Endothelial cell of umbilical vein (primary cell): ENCODE measurements around the gene UNC50. TPM values are rescaled to one million over a fixed set of nuclear protein-coding genes. Genes with fewer than 3 reads are reported as not detected.

Experiments
- BruUV-seq: library from RNA; stranded (reverse); fragments of 400-500 nt; replicated peaks from 2 replicates; lab custom pipeline; 2021; lab: Mats Ljungman, UMichigan
- CTCF ChIA-PET: fragments of 300-600, 350-600 bp; sonication (Branson Sonifier 250); formaldehyde crosslinking; loops from one replicate; lab custom pipeline; 2021; ENCODE audit warnings: antibody characterized with exemption, inconsistent platforms; lab: Charles Lee
- POLR2A ChIA-PET: fragments of 300-600, 350-600 bp; sonication (Branson Sonifier 250); formaldehyde crosslinking; loops from one replicate; lab custom pipeline; 2021; ENCODE audit warnings: antibody characterized with exemption, inconsistent platforms; lab: Charles Lee
- DNase-seq: peaks from one replicate; pipeline ENCODE4 v3.0.0-alpha.2; 2011; ENCODE audit warnings: low read depth, low spot score
- FAIRE-seq: peaks from 2 replicates; lab custom pipeline; 2011; peaks lifted over from hg19 to GRCh38; lab: Jason Lieb, UNC
- H2AFZ ChIP-seq: 2 replicates; pipeline ENCODE4 v1.6.0; 2012; ENCODE audit warnings: low read depth, low read length, control low read depth, inconsistent platforms
- H3K27ac ChIP-seq: 2 replicates; pipeline ENCODE4 v1.5.1; 2011; ENCODE audit warnings: low read depth, mild to moderate bottlenecking, control low read depth, low read length, moderate library complexity; ENCODE audit not compliant: insufficient read depth
- H3K27me3 ChIP-seq, 2 experiments: 2 replicates each; pipeline versions ENCODE4 v1.6.0 to v1.6.1; 2011; ENCODE audit warnings: low read length in 2 of 2, mixed read lengths in 1 of 2; ENCODE audit not compliant: control insufficient read depth in 2 of 2, insufficient read depth in 2 of 2
- H3K36me3 ChIP-seq, 2 experiments: 2 replicates in 1 of 2; 3 replicates in 1 of 2; pipeline ENCODE4 v1.5.1; 2011; ENCODE audit warnings: low read length in 2 of 2, mild to moderate bottlenecking in 1 of 2, moderate library complexity in 1 of 2; ENCODE audit not compliant: control insufficient read depth in 2 of 2, insufficient read depth in 2 of 2; ENCODE audit errors: extremely low read depth in 1 of 2
- H3K4me1 ChIP-seq: 3 replicates; pipeline ENCODE4 v1.5.1; 2011; ENCODE audit warnings: mild to moderate bottlenecking, low read length; ENCODE audit not compliant: control insufficient read depth, insufficient read depth; ENCODE audit errors: extremely low read depth
- H3K4me2 ChIP-seq: 2 replicates; pipeline ENCODE4 v1.6.1; 2011; ENCODE audit warnings: low read length, control low read depth, mixed read lengths; ENCODE audit not compliant: insufficient read depth
- H3K4me3 ChIP-seq, 3 experiments: fragments of 200-600 bp in 1 of 3; sonication (generic), shearing (Covaris generic) in 1 of 3; replicated peaks in 1 of 3; 2 replicates each; pipeline ENCODE4 v1.5.1; 2011 to 2016; ENCODE audit warnings: control low read depth in 3 of 3, low read length in 3 of 3, mild to moderate bottlenecking in 2 of 3, inconsistent platforms in 1 of 3, low read depth in 1 of 3, moderate library complexity in 1 of 3; ENCODE audit not compliant: insufficient read depth in 1 of 3
- H3K79me2 ChIP-seq: 2 replicates; pipeline ENCODE4 v1.6.0; 2012; ENCODE audit warnings: low read length, inconsistent platforms; ENCODE audit not compliant: control insufficient read depth, insufficient read depth
- H3K9ac ChIP-seq: replicated peaks from 2 replicates; pipeline ENCODE3; 2011; ENCODE audit warnings: low read length, control low read depth; ENCODE audit not compliant: insufficient read depth; ENCODE audit errors: extremely low read depth
- H3K9me1 ChIP-seq: replicated peaks from 3 replicates; pipeline ENCODE4 v1.6.0; 2011; ENCODE audit warnings: mild to moderate bottlenecking, low read length; ENCODE audit not compliant: control insufficient read depth, insufficient read depth; ENCODE audit errors: extremely low read depth
- H3K9me3 ChIP-seq: replicated peaks from 2 replicates; pipeline ENCODE4 v1.5.1; 2012; ENCODE audit warnings: low read length, inconsistent platforms; ENCODE audit not compliant: control insufficient read depth, insufficient read depth
- H4K20me1 ChIP-seq: replicated peaks from 2 replicates; pipeline ENCODE3; 2011; ENCODE audit warnings: mild to moderate bottlenecking, low read length; ENCODE audit not compliant: control insufficient read depth, insufficient read depth; ENCODE audit errors: extremely low read depth
- CTCF ChIP-seq, 2 donors: IDR thresholded peaks; 1 replicate in 1 of 2; 2 replicates in 1 of 2; pipeline ENCODE4 v1.5.1; 2011; ENCODE audit warnings: low read length in 2 of 2, mild to moderate bottlenecking in 2 of 2, moderate library complexity in 2 of 2, control low read depth in 1 of 2, inconsistent platforms in 1 of 2, low read depth in 1 of 2; ENCODE audit not compliant: insufficient read depth in 1 of 2; ENCODE audit errors: extremely low read depth in 1 of 2
- EZH2 ChIP-seq: IDR thresholded peaks from 2 replicates; pipeline ENCODE4 v1.6.1; 2012; ENCODE audit warnings: borderline replicate concordance, low read depth, mild to moderate bottlenecking, moderate library complexity, low read length, inconsistent platforms; ENCODE audit not compliant: severe bottlenecking
- FOS ChIP-seq: IDR thresholded peaks from 2 replicates; pipeline ENCODE4 v1.6.1; 2011; ENCODE audit warnings: mild to moderate bottlenecking, low read length, moderate library complexity, borderline replicate concordance; ENCODE audit not compliant: insufficient read depth
- GATA2 ChIP-seq: IDR thresholded peaks from 2 replicates; pipeline ENCODE4 v1.7.0; 2011; ENCODE audit warnings: low read depth, mild to moderate bottlenecking, moderate library complexity, mixed read lengths, low read length; ENCODE audit not compliant: insufficient read length, insufficient read depth
- JUN ChIP-seq: IDR thresholded peaks from 2 replicates; pipeline ENCODE4 v1.6.1; 2011; ENCODE audit warnings: borderline replicate concordance, low read depth; ENCODE audit not compliant: insufficient read length, insufficient read depth
- MAX ChIP-seq: IDR thresholded peaks from 2 replicates; pipeline ENCODE4 v1.6.1; 2011; ENCODE audit not compliant: insufficient read depth, insufficient read length
- MYC ChIP-seq: IDR thresholded peaks from one replicate; pipeline ENCODE4 v1.6.1; 2011; ENCODE audit warnings: mild to moderate bottlenecking, low read depth, low read length
- POLR2A ChIP-seq: IDR thresholded peaks from 2 replicates; pipeline ENCODE4 v1.6.1; 2012; ENCODE audit warnings: low read depth, mild to moderate bottlenecking, control low read depth, low read length
- POLR2AphosphoS5 ChIP-seq: IDR thresholded peaks from 2 replicates; pipeline ENCODE4 v1.6.1; 2012; ENCODE audit warnings: low read depth, mild to moderate bottlenecking, control low read depth, low read length, moderate library complexity; ENCODE audit not compliant: insufficient read depth
- dilution Hi-C: fragments of 300-500 bp; cut with MboI; formaldehyde crosslinking; loops from one replicate; pipeline ENCODE4 v1.15.0; 2019; ENCODE audit warnings: low sequenced_read_pairs; ENCODE audit not compliant: extremely low pct_ligation_motif_present
- intact Hi-C: fragments of 100-400 bp; cut with micrococcal nuclease; formaldehyde crosslinking; loops from one replicate; pipeline ENCODE4 v1.10.0; 2022
- polyA plus RNA-seq, 4 experiments: library from polyadenylated mRNA; depleted of rRNA in 3 of 4; stranded (reverse) in 3 of 4; unstranded in 1 of 4; fragments of >200 nt; gene quantifications; 2 replicates each; pipeline versions ENCODE4 v1.2.1 to v1.2.3, GENCODE V29; 2011 to 2012; ENCODE audit warnings: missing spikeins in 1 of 4
- total RNA-seq: library from RNA; stranded (reverse); gene quantifications from 2 replicates; pipeline ENCODE4 v1.2.3, GENCODE V29; 2021

Gene UNC50
- total and polyA plus RNA-seq, 2 donors (not counting 3 experiments of a cell fraction or from before 2014, with no cell fraction given) = 33.5 to 56.6 TPM

- CTCF ChIA-PET = no interaction called here
- no peak overlapping the region for H3K9ac ChIP-seq
- no peak overlapping the region for H3K27ac ChIP-seq
- POLR2A ChIA-PET = no interaction called here
- H4K20me1 ChIP-seq = no peaks in the 10 kb centered on the region
- H2AFZ ChIP-seq = no peak overlapping the region
- H3K4me2 ChIP-seq = no peak overlapping the region
- H3K9me1 ChIP-seq = no peaks in the 10 kb centered on the region
- intact Hi-C loops = no loop called here
- no peaks in the 10 kb centered on the region for H3K9me3 ChIP-seq
- H3K36me3 ChIP-seq = peaks cover 0 to 7% of the 10 kb centered on the region in 2 experiments
- H3K27me3 ChIP-seq = no peaks in the 10 kb centered on the region
- dilution Hi-C loops = no loop called here
- no TSS peak for BruUV-seq
- H3K4me1 ChIP-seq = no peaks in the 10 kb centered on the region
- DNase-seq = no peak
- no peak overlapping the region for H3K4me3 ChIP-seq
- TF ChIP-seq FOS (no peak), GATA2 (no peak), JUN (no peak), MYC (no peak), POLR2A (no peak), POLR2AphosphoS5 (no peak), MAX (no peak), EZH2 (no peak), CTCF (IDR thresholded peaks at IDR 0.05; ENCODE audit: extremely low read depth in 1 of 2, insufficient read depth in 1 of 2, low read depth in 1 of 2, low read length in 2 of 2) (no peak)
- FAIRE-seq = no peak
- no peaks in the 10 kb centered on the region for H3K79me2 ChIP-seq
Observed at GRCh38 chr2:98583276-98583675, 25.1 kb upstream of the UNC50 start.
